ENCODE data around the gene KCND1.
A peak's percentile ranks its signal among the peaks of the same experiment; 100 is the strongest.
"Not testable (repeated sequence)": the region's sequence is repeated elsewhere in the genome, so short reads cannot be mapped to it uniquely, and the experiment has no call there.

KCND1 gene

DNA sequence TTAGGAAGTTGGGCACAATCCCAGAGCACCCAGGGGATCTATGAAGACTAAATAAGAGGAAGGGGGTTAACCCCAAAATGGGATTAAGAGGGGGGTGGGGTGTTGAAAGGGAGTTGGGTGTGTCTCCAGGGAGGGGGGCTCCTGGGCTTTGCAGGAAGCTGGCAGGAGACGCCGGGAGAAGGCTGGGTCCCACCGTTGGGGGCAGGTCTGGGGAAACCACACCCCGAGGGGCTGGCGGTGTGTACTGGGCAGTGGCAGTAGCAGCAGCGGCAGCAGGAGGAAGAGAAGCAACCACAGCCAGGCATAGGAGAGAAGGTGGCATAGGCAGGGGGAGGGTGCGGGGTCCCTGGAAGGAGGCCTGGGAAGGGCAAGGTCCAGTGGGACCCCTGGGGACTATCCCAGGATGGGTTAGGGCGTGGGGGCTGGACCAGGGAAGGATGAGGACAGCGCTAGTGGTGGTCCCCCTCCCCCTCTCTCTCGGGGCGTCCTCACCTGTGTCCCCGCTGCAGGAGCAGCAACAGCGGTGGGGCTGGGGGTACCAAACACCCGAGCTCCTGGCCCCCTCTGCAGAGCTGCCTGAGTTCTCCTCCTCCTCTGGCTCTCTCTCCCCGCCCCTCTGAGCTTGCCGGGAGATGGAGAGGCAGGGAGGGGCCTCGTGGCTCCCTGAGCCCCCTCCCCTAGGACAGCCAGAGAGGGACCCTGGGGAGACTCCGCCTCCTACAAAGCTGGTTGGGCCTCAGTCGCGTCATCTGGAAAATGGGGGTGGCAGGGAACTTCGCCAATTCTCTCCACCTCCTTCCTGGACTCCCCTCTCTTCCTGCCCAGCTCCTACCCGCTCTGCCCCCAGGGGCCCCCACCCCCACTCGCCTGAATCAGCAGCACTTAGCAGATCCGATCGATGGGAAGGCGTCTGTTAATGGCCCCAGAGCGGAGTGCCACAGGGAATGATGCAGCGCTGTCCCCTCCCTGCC is at the start of gene KCND1:
TSS of gene KCND1 (minus strand) at position 596 of the 971 bp plus-strand sequence. CDS start 1,573 bp downstream, outside the sequence.
- no peak for DNase-seq

DNA sequence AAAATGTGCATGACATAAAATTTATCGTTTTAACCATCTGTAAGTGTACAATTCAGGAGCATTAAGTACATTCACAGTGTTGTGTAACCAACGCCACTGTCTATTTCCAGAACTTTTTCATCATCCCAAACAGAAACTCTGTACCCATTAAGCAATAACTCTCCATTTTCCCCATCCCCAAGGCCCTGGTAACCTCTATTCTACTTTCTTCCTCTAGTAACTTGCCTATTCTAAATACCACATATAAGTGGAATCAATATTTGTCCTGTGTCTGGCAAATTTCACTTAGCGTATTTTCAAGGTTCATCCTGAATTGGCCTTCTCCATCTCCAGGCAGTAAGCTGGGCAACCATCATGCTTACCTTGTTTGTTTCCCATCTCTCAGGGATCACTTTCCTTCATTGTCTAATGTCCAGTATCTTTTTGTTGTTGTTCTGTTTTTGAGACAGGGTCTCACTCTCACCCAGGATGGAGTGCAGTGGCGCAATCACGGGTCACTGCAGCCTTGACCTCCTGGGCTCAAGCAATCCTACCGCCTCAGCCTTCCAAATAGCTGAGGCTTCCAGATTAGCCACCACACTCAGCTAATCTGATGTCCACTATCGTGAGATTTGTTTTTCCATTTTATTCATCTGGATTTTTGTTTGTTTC is 48.1 kb upstream of the KCND1 start:
- no peak for DNase-seq

DNA sequence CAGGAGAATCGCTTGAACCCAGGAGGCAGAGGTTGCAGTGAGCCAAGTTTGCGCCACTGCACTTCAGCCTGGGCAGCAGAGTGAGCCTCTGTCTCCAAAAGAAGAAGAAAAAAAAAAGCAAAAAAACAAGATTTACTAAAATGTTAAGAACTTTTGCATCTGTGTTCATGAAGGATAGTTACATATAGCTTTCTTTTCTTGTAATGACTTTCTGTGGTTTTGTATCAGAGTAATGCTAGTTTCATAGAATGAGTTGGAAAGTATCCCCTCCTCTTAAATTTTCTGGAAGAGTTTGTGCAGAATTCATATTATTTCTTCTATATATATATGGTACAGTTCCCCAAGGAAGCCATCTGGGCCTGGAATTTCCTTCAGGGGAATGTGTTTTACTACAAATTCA is 47.4 kb upstream of the KCND1 start:
- no peak for DNase-seq

DNA sequence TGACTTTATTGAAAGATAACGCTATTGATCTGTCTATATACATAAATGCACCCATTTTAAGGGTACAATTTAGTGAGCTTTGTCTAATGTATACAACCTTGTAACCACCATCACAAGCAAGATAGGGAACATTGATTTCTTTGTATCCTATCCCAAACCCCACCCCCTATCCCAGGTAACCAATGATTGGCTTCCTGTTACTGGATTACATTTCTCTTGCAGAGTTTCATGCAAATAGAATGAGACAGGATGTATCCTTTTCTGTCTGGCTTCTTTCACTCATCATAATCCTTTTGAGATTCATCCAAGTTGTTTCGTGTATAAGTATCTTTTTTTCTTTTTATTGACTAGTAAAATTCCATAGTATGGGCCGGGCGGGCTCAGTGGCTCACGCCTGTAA is 32.1 kb upstream of the KCND1 start:
- no peak for DNase-seq

DNA sequence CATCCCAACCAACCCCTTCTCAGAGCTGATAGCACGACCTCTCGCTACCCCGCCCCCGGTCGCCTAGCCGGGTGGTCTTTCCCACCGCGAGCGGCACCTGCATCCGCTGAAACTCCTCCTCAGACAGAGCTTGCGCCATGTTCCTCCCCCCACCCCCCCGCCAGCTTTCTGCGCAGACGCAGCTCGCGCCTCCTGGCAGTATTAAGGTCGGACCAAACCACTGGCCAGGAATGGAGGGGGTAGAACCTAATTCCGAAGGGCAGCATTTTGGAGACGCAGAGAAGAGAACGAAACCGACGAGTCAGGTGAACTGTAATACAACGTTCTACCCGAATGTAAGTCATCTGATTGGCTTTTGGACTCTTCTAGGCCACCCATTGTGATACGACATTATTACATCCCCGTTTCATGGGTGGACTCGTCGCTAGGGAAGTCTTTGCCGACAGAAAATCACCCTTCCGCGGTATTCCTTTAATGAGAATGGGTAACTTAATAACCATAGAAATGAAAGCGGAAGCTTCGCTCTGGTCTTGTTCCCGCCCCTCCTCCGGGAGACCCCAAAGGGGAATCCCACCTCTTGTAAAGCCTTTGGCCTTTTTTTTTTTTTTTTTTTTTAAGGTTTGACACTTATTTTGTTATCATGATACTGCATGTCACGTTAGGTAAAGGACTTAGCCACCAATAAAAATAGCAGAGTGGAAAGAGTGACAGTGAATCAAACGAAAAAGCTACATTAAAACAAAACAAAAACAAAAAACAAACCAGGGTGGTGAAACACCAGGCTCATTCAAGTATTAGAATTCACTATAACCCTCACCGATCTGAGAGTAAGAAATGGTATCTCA is 30.7 kb upstream of the KCND1 start, which contains the start of gene GRIPAP1:
TSS of gene GRIPAP1 (minus strand) at position 174 of the 845 bp plus-strand sequence. CDS start at position 139, 35 bp downstream.
- DNase-seq: peak; percentile 87

DNA sequence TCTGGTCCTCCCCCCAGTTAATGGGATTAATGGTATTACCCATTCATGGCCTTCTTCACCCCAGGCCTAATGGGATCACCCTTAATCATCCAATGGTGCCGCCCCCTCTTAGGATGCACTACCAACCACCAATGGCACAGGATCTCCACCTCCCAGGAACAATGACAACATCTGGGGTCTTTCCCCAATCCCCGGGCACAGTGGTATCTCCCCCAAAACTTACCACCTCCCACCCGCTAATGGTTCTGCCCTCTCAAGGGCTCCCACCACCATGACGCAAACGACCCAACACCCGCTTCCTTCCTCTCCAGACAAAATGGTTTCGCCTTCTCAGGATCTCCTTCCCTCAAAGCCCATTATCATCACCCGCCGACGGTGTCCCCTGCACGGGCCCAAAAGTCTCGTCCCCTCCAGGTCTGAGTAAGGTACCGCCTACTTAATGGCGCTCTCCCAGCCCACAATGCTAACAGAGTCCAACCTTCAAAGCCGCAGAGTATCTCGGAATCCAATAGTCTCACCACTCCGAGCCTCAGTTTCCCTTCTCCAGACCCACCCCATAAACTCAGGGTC is 30.0 kb upstream of the KCND1 start:
- DNase-seq: peak; percentile 0

DNA sequence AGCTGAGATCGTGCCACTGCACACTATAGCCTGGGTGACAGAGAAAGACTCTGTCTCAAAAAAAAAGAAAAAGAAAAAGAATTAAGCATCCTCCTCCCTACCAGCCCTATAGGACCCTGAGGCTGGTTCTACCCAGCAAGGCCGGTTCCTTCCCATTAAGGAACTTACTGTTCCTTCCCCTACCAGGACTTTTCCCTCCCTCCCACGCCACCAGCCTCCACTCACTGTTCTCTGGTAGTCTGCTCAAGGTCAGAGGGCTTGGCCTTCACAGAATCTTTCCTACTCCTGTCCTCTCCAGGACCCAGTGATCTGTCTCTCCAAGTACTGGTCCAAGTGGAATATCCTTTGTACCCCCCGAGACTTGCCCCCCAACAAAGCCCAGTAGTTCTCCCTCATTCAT is 29.0 kb upstream of the KCND1 start:
- DNase-seq: no peak

DNA sequence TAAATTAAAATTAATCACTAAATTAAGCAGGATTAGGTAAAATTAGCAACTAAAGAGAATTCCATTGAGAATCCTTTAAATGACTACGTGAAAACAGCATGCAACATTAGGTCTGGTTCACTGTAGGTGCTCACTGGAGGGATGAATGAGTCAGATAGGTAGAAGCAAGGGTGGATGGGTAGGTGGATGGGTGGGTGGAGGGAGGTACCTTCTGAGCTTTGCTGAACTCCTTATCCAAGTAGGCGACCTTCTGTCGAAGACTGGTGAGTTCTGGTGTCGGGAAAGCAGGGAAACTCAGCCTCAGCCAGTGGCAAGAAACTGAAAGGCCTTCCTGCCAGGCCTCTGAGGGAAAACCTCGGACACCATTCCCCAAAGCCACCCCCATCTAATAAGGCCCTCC is 27.4 kb upstream of the KCND1 start:
- no peak for DNase-seq

DNA sequence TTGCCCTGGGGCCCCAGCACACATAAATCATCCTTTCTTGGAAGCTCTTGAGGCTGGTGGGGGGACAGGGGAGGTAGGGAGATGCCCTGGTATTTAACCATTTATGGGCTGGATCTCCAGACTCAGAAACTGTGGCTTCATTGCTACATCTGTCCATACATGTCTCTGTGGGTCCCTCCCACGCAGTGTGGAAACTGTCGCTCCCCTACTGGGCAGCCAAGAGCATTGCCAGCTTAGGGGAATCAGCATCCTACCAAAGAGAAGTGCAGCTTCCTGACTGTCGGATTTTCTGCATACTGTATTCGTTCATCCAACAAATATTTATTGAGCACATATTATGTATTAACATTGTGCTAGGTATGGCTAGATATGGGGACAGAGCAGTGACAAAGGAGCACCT is 26.7 kb upstream of the KCND1 start:
- no peak for DNase-seq

DNA sequence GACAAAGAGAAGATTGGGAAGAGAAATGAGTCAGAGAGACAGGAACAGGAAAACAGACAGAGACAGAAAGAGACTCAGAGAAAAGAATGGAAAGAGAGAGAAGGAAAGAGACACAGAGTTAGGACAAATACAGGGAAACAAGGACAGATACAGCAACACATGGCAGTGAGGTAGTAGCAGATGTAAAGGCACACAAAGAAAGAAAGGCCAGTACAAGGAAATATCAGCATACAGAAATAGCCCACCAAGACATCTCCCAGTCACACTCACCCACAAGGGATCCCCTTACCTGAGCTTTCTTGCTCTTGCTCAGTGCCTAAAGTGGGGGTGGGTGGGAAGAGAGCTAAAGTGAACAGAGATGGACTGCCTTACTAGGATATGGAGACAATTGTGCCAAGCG is 26.2 kb upstream of the KCND1 start:
- DNase-seq: no peak

DNA sequence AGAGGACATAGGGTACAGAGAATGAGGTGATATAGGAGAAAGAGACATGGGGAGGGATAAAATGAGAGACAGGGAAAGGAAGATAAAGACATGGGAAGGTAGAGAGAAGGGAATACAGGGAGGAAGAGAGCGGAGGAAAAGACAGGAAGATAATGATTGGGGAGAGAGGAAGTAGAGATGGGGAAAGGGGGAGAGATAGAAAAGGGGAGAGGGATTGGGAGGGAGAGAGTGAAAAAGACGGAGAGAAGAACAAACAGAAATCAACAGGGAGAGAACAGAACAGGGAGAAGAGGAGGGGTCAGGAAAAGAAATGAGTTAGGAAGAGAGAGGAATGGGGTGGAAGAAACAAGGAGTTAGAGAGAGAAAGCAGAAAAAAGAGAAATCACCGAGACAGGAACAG is 25.8 kb upstream of the KCND1 start:
- DNase-seq: no peak

DNA sequence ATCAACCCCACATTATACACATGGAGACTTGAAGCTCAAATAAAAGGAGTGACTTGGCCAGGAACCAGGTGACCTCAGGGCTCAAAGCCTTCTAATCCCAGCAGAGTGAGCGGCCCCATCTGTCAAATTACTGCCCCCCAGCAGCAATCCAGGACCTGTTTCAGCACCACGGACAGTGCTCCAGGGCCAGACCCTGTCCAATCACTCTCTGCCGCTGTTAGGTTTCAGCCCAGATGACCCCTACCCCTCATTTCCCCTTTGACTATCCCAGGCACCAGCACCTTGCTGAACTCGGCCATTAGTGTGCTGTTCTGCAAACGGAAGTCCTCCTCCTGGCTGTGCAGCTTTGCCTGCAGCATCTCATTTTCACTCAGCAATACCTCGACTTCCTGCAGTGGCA is 25.3 kb upstream of the KCND1 start:
- no peak for DNase-seq

DNA sequence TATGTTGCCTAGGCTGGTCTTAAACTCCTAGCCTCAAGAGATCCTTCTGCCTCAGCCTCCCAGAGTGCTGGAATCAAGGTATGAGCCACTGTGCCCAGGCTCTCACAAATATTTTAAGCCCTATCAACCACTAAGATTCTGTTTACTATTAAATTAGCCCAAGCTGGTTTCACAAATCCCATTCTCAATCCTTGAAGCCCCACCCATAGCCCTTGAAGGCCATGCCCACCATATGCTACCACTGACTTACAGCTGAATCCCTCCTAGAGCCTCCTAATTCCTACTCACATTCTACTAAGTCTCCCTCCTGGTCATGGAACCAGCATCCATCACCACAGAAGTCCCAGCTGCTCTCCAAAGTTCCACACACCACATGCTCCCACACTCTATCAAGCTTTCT is 20.7 kb upstream of the KCND1 start:
- DNase-seq: no peak

DNA sequence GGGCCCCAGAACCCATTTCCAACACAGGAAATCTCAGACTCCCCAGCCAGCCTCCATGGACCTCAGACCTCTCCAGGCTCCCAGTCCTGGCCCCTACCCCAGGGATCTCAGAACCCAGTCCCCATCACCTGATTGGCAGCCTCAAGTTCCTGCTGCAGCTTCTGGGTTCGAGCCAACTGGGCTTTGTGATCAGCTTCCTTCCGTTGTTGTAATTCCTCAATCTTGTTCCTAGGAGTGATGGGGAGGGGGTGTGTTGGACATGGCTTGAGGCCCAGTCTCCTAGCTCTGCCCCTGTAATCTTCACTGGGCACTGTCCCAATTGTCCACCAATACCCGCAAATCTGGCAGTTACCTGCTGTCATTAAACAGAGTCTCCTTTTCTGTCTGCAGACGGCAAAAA is 17.8 kb upstream of the KCND1 start:
- DNase-seq: no peak

DNA sequence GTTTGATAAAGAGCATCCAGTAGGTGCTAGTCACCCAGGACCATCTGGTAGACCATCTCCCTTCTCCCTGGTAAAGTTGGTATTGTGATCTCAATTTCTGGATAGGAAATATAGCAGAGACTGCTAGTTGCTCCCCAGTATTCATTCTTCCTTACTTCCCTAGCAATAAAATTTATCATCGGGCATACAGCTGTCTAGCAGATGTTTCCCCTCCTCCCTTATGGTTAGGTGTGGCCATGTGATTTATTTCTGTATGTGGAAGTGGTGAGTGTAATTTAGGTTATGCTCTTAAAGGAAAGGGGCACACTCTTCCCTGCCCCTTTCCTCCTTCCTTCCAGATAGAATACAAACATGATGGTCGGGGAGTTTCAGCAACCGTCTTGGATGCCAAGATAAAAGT is 12.3 kb upstream of the KCND1 start:
- no peak for DNase-seq

DNA sequence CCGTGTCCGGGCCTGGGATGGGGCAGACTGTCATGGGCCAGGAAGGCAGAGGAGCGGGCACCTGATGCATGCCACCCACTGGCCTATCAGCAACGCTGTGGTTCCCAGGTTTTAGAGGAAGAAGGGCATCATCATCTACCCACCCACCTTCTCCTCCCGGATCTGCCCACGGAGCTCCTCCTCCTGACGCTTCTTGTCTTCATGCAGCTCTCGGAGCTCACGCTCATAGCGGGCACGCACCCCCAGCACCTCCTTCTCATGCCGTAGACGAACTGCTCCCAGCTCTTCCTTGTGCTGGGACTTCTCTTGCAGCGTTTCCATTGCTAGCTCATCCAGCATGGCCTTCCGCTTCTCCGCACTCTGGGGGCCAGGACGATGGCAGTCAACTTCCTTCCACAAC is 11.4 kb upstream of the KCND1 start:
- no peak for DNase-seq

DNA sequence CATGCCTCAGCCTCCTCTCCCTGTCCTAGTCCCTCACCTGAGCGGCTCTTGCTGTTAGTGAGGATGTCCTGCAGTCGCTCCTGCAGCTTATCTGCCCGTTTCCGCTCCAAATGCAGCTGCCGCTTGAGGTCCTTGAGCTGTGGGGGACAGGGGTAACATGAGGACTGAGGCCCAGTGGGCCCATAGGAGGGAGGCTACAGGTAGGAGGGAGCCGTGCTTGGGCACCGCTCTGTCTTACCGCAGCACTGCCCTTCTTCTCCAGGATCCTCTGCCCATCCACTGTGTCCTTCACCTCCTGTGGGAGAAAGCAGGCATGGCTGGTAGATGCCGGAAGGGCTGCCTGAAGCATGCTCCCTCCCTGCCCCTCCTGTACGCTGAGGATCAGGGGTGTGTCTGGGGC is 9.5 kb upstream of the KCND1 start:
- no peak for DNase-seq

DNA sequence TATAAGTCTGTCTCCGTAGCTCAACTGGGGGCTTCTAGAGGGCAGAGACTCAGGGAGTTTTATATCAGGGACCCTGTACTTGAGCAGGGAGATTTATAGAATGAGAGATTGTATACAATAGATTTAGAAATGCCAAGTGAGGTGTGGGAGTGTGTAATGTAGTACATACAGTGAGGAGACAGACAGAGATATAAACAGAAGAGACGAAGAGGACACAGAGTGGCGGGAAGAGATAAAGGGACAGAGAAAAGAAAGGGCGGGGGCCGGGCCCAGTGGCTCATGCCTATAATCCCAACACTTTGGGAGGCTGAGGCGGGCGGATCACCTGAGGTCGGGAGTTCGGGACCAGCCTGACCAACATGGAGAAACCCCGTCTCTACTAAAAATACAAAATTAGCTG is 8.7 kb upstream of the KCND1 start:
- not testable (repeated sequence) for DNase-seq

DNA sequence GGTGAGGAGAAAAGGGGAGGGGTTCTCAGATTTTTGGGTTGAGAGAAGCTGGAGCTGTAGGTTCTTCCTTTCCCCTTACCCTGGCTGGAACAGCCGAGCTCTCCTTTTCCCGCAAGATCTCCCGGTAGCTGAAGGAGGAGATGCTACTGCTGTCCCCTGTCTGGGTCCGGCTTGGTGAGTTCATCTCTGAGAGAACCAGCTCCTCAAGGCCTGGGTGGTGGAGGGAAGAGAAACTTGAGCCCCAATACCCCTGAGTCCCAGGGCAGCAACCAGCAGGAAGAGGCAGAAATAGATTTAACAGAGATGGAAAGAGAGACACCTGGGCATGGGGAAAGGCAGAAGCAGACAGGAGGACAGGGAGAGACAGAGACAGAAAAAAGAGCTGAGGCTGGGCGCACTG is 6.6 kb upstream of the KCND1 start:
- no peak for DNase-seq

DNA sequence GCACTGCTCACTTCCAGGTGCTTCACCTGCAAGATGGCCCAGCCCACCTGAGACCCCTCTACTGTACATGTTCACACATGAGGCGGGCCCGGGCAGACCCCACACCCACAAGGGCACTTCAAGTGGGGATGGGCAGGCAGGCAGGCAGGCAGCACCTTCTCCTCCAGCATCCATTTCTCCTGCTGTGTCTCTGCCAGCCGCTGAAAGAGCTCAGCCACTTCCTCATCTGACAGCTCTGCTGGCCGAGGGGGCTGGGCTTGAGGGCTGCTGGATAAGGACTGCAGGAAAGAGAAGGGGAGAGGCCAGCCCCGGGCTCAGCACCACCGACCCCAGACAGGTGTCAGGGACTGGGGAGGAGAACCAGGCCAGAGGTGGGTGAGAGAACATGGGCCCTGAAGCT is 4.4 kb upstream of the KCND1 start:
- DNase-seq: no peak

DNA sequence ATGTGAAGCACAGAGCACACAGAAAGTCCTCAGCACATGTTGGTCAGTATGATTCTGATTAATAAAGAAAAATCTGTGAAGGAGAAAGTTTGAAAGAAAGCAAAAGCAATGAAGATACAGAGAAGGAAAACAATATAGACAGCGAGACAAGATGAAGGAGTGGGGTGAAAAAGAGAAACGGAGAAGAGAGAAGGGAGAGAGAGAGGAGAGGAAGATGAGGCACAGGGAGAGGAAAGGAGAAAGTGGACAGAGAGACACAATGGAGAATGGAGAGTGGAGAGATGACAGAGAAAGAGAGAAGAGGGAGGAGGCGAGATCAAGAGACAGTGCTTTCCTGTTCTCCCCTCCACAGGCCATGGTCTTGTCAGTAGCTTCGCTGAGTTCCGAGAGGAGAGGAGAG is 3.9 kb upstream of the KCND1 start:
- no peak for DNase-seq

DNA sequence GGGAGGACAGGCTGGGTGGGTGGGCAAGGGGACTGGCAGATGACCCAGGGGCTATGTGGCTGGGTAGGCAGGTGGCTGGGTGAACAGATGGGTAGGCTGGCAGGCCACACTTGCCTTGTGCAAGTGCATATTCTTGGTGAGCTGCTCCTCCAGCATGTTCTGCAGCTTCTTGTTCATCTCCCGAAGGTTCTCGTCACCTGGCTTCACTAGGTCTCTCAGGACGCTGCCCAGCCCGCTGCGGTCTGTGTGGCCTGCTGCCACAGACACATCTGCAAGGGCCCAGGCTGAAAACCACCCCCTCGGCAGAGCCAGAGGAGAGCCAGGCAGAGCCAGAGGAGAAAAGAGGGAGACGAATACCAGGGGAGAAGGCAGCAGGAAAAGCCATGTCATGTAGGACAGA is 3.4 kb upstream of the KCND1 start:
- no peak for DNase-seq

DNA sequence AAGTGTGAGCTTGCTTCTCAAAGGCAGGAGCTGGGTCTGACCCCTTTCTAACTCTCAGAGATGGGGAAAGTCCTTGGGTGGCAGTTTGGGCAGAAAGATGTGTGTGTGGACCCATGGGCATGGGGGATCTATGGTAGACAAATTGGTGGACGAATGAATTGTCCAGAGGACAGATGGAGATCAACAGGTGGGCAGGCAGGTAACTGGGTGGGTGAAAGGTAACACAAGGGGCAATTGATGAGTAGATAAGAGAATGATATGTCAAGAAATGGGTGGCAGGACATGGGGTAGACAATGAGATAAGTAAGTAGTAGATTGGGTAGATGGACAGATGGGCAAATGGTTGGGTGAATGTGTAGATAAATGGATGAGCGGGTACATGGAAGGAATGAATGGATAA is 2.9 kb upstream of the KCND1 start:
- no peak for DNase-seq

Data from midbrain (tissue), 1 donor.